ENCODE results near the gene C15orf62. TPM values are rescaled to one million over a fixed set of nuclear protein-coding genes. Genes with fewer than 3 reads are reported as not detected.

C15orf62 gene
- total RNA-seq, 4 donors from 2014 or later, result 0.13 to 0.79 (median 0.22) TPM; not detected in 1

DNA sequence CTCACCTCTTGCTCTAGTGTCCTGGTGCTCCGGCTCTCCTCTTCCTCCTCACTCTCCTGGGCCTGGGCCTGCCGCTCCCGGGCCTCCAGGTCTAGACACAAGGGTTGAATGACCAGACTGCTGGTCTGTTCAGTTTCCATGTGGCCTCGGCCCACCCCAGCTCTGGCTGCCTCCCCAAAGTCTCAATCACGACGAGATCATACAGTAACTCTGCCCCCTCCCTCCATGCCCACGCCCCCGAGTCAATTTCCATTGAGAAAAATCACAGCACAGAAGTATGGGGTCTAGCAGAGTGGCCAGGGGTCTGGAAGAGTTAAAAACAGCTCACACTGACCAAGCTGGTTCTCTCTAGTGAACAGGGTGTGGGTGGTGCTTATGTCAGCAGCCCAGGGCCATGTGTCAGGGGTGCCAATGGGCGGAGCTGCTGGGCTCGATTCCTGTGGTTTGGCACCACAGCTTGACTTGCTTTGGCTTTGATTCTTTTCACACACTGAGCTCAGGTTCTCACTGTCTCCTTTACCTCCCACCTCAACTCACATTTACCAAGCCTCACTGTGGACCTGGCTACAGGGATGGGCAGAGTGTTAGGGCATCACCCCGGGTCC is 6.9 kb downstream of the C15orf62 start:
- WGBS, 2 donors, result 79 to 85% methylated on average over 11 of the region's 11 CpGs
- intact Hi-C loops (cut with DNase I), result loop anchor here (10.0 kb wide), 1 partner anchor 212 kb away; the partner anchor contains the start of genes CCDC32 and RPUSD2
- H3K27me3 ChIP-seq, result no peaks in the 10 kb centered on the region
- peaks cover 46 to 53% of the 10 kb centered on the region in 2 donors for H3K36me3 ChIP-seq
- H3K27ac ChIP-seq, result no peak overlapping the region
- H3K4me1 ChIP-seq, result no peaks in the 10 kb centered on the region
- no peak overlapping the region for H3K4me3 ChIP-seq (replicated peaks in 1 of 3)
- H3K9me3 ChIP-seq, result no peaks in the 10 kb centered on the region
- TF ChIP-seq, protein P1, sequence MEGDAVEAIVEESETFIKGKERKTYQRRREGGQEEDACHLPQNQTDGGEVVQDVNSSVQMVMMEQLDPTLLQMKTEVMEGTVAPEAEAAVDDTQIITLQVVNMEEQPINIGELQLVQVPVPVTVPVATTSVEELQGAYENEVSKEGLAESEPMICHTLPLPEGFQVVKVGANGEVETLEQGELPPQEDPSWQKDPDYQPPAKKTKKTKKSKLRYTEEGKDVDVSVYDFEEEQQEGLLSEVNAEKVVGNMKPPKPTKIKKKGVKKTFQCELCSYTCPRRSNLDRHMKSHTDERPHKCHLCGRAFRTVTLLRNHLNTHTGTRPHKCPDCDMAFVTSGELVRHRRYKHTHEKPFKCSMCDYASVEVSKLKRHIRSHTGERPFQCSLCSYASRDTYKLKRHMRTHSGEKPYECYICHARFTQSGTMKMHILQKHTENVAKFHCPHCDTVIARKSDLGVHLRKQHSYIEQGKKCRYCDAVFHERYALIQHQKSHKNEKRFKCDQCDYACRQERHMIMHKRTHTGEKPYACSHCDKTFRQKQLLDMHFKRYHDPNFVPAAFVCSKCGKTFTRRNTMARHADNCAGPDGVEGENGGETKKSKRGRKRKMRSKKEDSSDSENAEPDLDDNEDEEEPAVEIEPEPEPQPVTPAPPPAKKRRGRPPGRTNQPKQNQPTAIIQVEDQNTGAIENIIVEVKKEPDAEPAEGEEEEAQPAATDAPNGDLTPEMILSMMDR (IDR thresholded peaks at IDR 0.05), result no peak
- no peak for TF ChIP-seq POLR2A (IDR thresholded peaks at IDR 0.05)
- DNase-seq, result peak in 1 of 2 donors; percentile 21

DNA sequence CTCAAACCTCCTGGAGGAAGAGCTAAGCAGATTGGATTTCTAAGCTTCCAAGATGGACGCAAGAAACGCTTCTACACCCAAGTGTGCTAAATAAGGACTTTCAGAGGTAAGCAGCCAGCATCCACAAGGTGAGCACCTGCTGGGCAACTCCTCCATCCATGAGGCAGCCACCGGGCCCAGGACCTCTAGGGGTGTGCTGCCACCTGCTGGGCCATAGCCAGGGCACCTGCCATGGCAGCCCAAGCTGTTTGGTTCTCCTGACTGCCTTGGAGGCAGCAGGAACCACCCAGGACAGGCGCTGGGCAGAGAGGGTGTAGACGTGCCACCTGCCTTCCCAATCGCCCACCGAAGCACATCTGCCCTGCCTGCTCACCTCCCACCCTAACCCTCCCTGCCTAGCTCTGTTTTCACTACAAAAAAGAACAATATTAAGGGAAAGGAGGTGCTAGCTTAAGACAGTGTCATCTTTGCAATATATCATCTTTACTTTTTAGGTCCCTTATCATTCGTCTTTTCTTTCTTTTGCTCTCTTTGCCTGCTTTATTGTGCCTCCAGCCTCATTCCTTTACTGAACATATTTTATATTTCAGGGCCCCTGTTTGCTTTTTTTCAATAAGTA is 12.9 kb downstream of the C15orf62 start:
- H3K4me3 ChIP-seq (replicated peaks in 1 of 3), result no peak overlapping the region
- intact Hi-C loops (cut with DNase I), result no loop called here
- 49 to 52% methylated on average over 8 of the region's 8 CpGs for WGBS, 2 donors

DNA sequence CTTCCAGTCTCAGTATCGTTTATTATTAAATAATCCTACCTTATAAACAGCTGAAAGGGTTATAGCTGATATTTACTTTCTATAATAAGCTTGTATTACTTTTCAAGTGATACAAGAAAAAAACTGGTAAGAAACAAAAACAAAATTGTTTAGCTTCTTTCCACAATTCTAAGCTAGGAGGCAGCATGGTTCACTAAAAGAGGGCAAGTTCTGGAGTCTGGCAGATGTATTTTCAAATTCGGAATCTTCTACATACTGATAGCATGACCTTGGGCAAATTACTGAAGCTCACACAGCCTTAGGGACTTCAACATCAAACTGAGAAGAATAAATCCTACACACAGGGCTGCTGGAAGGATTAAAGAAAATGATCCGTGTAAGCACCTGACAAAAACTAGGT is 15.4 kb downstream of the C15orf62 start:
- Histone ChIP-seq H3K36me3 (no peaks in the 10 kb centered on the region), H3K4me1 (peaks cover 25 to 41% of the 10 kb centered on the region in 2 donors), H3K4me3 (replicated peaks in 1 of 3) (no peak overlapping the region), H3K27me3 (no peaks in the 10 kb centered on the region), H3K27ac (peak overlapping the region; percentile 47 to 61 (median 56)), H3K9me3 (no peaks in the 10 kb centered on the region)
- DNase-seq, result no peak
- intact Hi-C loops (cut with DNase I), result no loop called here
- WGBS, 2 donors, result 82 to 85% methylated on average over 3 of the region's 3 CpGs
- TF ChIP-seq, protein P1 (IDR thresholded peaks at IDR 0.05), result peak in 1 of 6 experiments; percentile 7
- no peak for TF ChIP-seq POLR2A (IDR thresholded peaks at IDR 0.05)

More for the DNA sequence above, 12.9 kb downstream of the C15orf62 start:
- no peak for TF ChIP-seq POLR2A (IDR thresholded peaks at IDR 0.05)
- TF ChIP-seq, protein P1 (IDR thresholded peaks at IDR 0.05), result peak in 5 of 6 experiments; percentile 22 to 78 (median 70)
- H3K36me3 ChIP-seq, result peaks cover 8 to 14% of the 10 kb centered on the region in 2 donors
- no peak overlapping the region for H3K27ac ChIP-seq
- H3K9me3 ChIP-seq, result no peaks in the 10 kb centered on the region
- DNase-seq, result peak; percentile 79 to 84
- H3K27me3 ChIP-seq, result no peaks in the 10 kb centered on the region
- H3K4me1 ChIP-seq, result peaks cover 22 to 25% of the 10 kb centered on the region in 2 donors

DNA sequence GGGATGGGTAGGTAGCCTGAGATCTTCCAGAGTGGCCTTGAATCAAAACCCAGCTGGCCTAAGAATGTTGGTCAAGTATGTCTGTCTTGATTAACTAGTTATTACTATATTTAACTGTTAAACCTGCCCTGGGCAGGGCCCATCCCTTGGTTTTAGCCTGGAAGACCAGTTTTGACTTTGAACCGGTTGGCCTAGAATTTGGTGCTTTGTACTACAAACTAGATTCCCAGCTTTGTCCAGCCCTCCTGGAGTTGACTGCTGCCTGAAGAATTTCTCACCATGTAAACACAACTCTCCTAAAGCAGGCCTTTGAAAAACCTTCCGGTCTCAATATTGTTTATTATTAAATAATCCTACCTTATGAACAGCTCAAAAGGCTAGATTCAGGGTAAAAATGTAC is 16.0 kb downstream of the C15orf62 start:
- 34 to 59% methylated on average over 2 of the region's 2 CpGs for WGBS, 2 donors
- TF ChIP-seq, protein P1 (IDR thresholded peaks at IDR 0.05), result no peak
- TF ChIP-seq POLR2A (IDR thresholded peaks at IDR 0.05), result no peak
- H3K4me3 ChIP-seq (replicated peaks in 1 of 3), result no peak overlapping the region
- no peaks in the 10 kb centered on the region for H3K27me3 ChIP-seq
- intact Hi-C loops (cut with DNase I), result no loop called here
- no peaks in the 10 kb centered on the region for H3K36me3 ChIP-seq
- no peaks in the 10 kb centered on the region for H3K9me3 ChIP-seq
- H3K4me1 ChIP-seq, result peaks cover 25 to 41% of the 10 kb centered on the region in 2 donors
- peak; percentile 27 to 29 for DNase-seq
- H3K27ac ChIP-seq, result peak overlapping the region; percentile 47 to 61 (median 56)

DNA sequence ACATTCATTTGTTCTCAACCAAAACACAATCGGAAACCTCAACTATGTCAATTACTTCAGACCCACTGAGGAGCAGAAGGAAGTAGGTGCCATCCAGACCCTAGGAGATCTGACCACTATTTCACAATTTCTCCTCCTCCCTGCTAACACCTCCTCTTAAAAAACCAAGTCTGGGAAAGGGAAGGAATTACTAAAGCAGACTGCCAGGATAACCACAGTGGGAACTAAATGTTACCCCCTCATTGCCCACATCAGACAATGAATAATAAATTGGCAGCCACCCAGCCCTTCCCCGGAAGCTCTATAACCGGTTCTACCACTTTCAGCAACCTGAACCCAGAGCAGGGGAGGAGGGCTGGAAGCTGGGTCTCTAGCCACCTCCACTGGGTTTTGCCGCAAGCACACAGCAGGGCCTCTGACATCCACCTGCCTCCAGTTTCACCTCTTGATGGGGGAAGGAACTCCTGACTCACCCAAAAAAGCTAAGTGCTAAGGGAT is 17.6 kb downstream of the C15orf62 start:
- no peaks in the 10 kb centered on the region for H3K9me3 ChIP-seq
- TF ChIP-seq POLR2A (IDR thresholded peaks at IDR 0.05), result no peak
- TF ChIP-seq, protein P1 (IDR thresholded peaks at IDR 0.05), result no peak
- no peak overlapping the region for H3K4me3 ChIP-seq (replicated peaks in 1 of 3)
- H3K36me3 ChIP-seq, result no peaks in the 10 kb centered on the region
- peak; percentile 83 to 84 for DNase-seq
- WGBS, 2 donors, result 12 to 21% methylated on average over 4 of the region's 4 CpGs
- intact Hi-C loops (cut with DNase I), result no loop called here
- peak overlapping the region; percentile 47 to 72 (median 56) for H3K27ac ChIP-seq
- no peaks in the 10 kb centered on the region for H3K27me3 ChIP-seq
- peaks cover 25 to 41% of the 10 kb centered on the region in 2 donors for H3K4me1 ChIP-seq

All from thyroid gland (tissue), 4 donors.